DMS79 (cell line): ENCODE results near the gene DNAH1.

Experiments
- DNase-seq: peaks from one replicate; lab custom pipeline; 2025; lab: John Stamatoyannopoulos, UW

The DNAH1 gene

GRCh38 chr3:52290596-52291507 lies 25.3 kb upstream of the DNAH1 start:
- no peak for DNase-seq

DNA sequence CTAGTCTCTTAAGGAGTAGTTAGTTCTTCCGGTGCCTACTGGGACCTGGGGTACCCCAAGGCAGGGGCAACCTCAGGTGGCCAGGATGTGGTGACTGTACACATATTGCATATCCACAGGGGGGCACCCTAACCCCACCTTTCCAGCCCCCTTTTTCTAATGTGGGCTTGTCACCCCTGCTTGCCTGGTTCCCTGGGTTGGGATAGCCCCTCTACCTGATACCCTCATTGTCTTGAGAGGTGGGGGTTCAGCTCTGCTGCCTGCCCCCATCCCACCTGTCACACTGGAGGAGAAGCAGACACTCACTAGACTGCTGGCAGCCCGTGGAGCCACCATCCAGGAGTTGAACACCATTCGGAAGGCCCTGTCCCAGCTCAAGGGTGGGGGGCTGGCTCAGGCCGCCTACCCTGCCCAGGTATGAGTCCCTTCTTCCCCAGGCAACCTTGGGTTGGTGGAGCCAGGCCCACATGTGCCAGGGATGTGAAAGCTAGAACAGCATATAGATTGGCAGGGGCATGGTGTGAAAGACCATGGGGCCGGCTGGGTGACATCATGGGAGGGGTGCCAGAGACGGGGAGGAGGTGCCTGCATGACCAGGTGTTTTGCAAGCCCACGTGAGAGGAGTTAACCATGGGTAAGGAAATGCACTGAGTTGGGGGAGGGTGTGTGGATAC lies 24.5 kb upstream of the DNAH1 start:
- DNase-seq, result no peak

GRCh38 chr3:52292247-52293065 lies 23.7 kb upstream of the DNAH1 start:
- DNase-seq, result no peak

- DNase-seq, result no peak
Measured at GRCh38 chr3:52293491-52294319, 22.4 kb upstream of the DNAH1 start.

DNA sequence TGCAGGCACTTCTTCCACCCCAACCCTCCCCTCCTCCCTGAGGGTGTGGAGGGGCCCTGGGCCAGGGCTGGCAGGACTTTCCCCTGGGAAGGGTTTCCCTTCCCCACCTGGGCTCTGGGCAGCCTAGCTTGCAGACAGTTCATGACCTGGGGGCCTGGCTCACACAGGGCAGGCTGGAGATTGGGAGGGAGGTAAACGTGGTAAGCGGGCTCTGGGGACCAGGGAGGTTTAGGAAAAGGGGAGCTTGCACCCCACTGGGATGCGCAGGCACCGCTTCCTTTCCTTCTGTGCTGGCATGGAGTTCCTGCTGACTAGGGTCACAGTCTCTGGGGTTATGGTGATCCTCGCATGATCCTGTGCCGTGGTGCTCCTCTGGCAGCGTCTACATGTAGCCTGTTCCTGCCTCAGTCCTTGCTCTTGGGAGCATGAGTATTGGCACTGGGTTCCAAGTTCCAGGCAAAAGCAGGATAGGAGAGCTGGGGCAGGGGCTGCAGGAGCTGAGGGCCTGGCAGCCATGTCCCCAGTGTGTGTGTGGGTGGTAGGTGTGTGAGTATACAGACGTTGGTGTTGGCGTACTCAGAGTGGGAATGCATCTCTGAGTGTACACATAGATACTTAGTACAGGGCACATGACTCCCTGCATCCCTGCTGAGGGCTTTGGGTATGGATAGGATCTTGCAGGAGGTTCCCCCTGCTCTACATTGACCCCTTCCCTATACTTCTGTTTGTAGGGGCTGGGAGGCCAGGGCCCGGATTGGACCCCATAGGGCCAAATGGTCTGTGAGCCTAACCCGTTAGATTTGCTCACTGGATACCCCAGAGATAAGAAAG lies 21.6 kb upstream of the DNAH1 start:
- no peak for DNase-seq

GRCh38 chr3:52295671-52296208 lies 20.4 kb upstream of the DNAH1 start:
- DNase-seq, result no peak

DNA sequence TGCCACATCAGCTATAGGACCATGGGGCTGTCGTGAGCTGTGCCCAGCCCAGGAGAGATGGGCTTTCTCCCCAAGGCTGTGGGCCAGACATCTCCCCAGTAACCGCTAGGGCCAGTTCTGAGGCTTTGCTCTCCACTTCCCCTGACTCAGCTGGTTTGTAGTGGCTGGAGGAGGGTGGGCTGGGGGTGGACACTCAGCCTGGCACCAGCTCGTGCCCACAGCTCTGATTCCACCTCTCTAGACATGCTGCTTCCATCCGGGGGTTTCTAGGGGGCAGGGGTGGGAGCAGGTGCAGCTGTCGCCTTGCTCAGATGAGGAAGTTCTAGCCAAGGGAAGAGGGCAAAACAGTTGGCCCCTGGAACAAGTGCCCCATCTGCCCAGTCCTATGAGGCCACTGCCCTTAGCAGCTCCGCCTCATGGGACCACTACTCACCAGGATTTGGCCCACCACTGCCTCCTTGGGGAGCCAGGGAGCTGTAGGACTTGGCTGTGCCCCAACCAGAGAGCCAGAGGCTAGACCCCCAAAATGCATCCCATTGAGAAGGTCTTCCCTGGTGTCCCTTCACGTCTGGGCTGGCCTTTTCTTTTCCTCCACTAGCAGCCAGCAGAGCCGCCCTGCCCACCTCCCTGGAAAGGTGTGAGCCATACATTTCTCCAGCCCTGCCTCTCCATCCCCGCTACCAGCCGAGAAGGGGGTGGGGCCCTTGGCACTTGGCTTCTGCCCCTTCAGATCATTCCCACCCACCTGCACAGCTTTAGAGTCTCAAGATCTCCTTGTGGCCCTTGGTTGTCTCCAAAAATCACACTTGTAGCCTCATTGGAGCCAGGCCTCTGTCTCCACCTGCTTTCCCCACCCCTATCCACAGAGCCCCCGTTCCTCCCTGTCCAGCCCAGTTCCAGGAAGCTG lies 18.6 kb upstream of the DNAH1 start:
- DNase-seq, result no peak

- no peak for DNase-seq
Measured at GRCh38 chr3:52298149-52299098, 17.7 kb upstream of the DNAH1 start.

GRCh38 chr3:52299247-52299878 lies 16.8 kb upstream of the DNAH1 start:
- DNase-seq, result no peak

DNA sequence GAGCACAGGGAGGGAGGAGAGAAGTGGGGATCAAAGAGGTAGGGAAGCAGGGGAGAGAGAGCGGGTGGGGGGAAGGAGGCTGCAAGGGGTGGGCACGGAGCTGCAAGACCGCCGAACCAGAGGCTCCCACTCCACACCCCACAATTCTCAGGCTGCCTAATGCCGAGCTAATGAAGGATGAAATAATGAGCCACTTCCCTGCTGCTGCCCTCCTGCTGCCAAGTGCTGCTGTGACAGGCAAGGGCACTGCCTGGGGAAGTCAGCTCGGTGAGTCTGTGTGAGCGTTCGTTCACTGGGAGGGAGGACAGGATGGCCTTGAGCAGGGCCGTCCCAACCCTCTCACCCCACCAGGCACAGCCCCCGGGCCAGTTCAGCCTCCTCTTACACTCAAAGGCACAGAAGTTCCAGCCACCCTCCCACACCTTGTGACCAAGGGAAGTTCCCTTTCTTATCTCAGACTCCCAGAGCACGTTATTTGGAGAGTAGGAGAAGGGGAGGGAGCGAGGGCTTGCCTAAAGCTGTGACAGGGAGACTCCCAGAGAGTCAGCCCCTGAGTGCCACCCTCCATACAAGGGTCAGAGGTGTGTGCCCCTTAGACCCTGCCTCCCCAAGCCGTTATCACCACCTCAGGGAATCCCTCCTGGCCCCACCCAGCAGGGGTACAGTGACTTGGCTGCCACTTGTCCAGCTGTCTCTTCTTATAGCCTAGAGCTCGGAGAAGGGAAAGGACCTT lies 16.1 kb upstream of the DNAH1 start:
- DNase-seq, result peak; percentile 4

DNA sequence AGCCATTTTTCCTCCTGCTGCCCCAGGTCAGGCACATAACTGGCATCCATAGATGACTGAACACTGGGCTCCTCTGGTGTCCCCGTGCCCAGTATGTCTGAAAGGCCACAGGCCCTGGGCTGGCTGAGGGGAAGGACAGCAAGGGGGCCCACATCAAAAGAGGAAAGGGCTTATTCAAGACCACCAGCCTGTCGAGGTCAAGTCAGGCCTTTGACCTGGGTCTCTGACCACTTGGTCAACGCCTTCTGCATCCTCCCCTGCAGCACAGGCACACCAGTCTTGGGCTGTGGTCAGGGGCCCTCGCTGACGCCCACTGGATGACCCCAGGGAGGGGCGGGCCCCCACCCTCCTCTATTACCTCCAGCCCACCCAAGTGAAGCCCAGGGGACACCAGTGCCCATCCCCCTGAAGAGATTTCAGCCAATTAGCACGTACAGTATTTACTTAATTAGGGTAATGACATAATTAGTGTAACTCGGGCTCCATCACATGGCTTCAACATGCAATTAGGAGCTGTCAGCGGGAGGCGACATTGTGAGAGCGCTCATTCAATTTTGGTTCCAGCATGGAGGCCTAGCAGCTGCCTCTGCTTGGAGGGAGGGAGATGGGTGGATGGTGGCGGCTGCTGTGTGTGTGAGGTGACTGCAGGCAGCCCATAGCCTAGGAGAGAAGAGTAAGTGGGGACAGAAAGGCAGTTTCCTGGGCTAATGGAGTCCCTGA lies 13.5 kb upstream of the DNAH1 start:
- DNase-seq, result no peak

DNA sequence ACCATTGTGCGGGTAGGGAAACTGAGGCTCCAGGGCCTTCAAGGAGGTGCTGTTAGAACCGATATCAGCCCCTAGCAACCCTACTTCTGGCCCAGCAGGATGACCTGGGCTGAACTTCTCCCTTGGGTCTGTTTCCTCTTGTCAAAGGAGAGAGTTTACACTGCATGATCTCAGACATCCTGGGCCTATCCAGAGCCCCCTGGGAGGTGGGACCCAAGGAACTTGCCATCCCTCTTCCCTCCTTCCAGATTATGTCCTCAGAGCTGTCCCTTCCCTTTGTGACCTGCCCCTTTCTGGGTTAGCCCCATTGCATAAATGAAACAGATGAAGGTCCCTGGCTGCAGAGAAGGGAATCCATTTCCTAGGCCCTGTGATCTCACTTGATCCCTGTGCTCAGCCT lies 12.3 kb upstream of the DNAH1 start:
- DNase-seq, result no peak

- no peak for DNase-seq
Measured at GRCh38 chr3:52305926-52306325, 10.2 kb upstream of the DNAH1 start.

GRCh38 chr3:52306978-52307377 lies 9.1 kb upstream of the DNAH1 start:
- no peak for DNase-seq

GRCh38 chr3:52308308-52308707 lies 7.8 kb upstream of the DNAH1 start:
- no peak for DNase-seq

GRCh38 chr3:52310861-52311575 lies 5.1 kb upstream of the DNAH1 start:
- no peak for DNase-seq
